ENCODE data around the gene DYNC2H1.

Gene DYNC2H1

DNA sequence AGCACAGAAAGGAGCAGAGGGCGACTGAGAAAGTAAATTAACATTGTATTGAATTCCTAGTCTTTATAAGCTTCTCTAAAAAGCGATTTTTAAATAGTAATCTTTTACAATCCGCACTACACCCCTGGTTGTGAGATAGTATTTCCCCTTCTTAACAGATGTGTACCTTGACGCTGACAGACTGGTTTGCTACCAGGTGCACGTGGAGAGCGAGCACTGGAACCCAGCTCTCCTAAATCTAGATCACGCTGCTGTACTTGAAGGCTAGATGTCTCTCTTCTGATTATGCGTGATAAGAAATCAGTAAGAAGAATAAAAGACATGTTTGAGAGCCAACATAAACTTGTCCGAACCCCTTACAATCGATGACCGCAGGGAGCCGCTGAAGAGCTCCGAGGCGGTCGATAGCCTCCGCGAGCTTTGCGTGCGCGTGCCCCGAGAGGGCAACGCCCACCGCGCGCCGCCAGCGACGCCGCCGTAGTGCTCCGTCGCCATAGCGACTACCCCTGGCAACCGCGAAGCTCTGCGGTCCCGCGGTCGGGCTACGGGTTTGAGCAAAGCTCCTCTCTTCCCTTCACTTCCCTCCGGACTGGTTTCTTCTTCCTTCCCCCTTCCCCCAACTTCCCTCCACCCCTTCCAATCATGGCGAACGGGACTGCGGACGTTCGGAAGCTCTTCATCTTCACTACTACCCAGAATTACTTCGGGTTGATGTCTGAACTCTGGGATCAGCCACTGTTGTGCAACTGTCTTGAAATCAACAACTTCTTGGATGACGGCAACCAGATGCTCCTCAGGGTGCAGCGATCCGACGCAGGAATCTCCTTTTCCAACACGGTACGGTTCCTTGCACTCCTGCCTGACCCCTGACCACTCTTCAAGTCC, at the start of gene DYNC2H1:
TSS of gene DYNC2H1 (plus strand) at position 494 of the 885 bp plus-strand sequence. CDS start at position 643, 149 bp downstream.
- Histone ChIP-seq H4K20me1 (no peaks in the 10 kb centered on the region), H3K27ac (peak within 1 kb of the TSS; percentile 49; the same call in 1 of the 2 replicates), H3K9ac (peak within 1 kb of the TSS; percentile 68), H3K36me3 (no peaks in the 10 kb centered on the region), H3K9me3 (no peaks in the 10 kb centered on the region), H3K27me3 (no peaks in the 10 kb centered on the region), H3K4me2 (peak within 1 kb of the TSS; percentile 86), H3K4me1 (peaks cover 16% of the 10 kb centered on the region), H3K4me3 (peak within 1 kb of the TSS; percentile 68)
- peak; percentile 87 for TF ChIP-seq Cebpa-rat (IDR thresholded peaks at IDR 0.05)

DNA sequence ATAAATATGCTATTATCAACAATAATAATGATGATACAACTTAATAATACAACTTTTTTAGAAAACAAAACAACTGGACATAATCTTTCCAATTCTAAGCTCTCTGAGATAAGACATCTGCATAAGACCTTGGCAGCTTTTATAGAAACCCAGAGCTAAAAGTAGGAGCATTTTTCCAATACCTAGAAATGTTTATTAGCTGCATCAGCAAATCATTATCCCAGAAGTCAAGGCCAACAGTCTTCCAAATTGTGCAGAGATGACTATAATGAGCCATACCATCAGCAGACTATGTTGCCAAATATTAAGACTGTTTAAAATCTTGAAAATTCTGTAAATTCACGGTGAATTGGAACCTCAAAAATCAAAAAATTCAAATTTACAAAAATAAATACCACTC, 47.6 kb upstream of the DYNC2H1 start:
- H3K36me3 ChIP-seq: peaks cover 67% of the 10 kb centered on the region
- TF ChIP-seq Cebpa-rat (IDR thresholded peaks at IDR 0.05): no peak
- H3K27ac ChIP-seq: no peak overlapping the region
- no peaks in the 10 kb centered on the region for H3K27me3 ChIP-seq
- no peaks in the 10 kb centered on the region for H3K9me3 ChIP-seq
- H3K4me2 ChIP-seq: no peak overlapping the region
- H4K20me1 ChIP-seq: no peaks in the 10 kb centered on the region
- H3K4me3 ChIP-seq: no peak overlapping the region
- peaks cover 8% of the 10 kb centered on the region for H3K4me1 ChIP-seq
- H3K9ac ChIP-seq: no peak overlapping the region

- Histone ChIP-seq H3K4me1 (peaks cover 36% of the 10 kb centered on the region), H3K27ac (no peak overlapping the region), H3K27me3 (no peaks in the 10 kb centered on the region), H3K4me2 (no peak overlapping the region), H3K4me3 (no peak overlapping the region), H3K36me3 (peaks cover 66% of the 10 kb centered on the region), H3K9ac (no peak overlapping the region), H3K9me3 (peaks cover 11% of the 10 kb centered on the region; the same call in 1 of the 2 replicates), H4K20me1 (peaks cover 15% of the 10 kb centered on the region)
- no peak for TF ChIP-seq Cebpa-rat (IDR thresholded peaks at IDR 0.05)
Measured at GRCh38 chr11:103067118-103067517, 42.1 kb upstream of the DYNC2H1 start.

DNA sequence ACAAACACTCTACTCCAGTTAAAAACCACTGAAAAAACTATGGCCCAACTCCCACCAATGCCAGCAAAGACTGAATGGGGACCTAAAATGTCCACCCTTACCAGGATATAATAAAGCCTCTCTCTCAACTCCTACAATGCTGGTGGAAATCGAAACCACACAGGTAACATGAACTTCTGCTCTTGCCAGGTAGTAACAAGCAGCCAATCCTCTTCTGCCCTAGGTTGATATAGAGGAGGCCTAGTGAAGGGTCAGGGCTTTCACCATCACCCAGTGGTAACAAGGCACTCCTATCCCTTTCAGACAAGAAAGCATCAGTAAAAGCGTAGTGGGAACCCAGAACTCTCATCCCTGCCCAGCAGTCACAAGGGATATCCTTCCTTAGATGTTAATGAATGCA, 39.9 kb upstream of the DYNC2H1 start:
- H3K9me3 ChIP-seq: peaks cover 17% of the 10 kb centered on the region
- H3K4me1 ChIP-seq: peaks cover 36% of the 10 kb centered on the region
- peaks cover 60% of the 10 kb centered on the region for H3K36me3 ChIP-seq
- peaks cover 23% of the 10 kb centered on the region for H4K20me1 ChIP-seq
- no peak for TF ChIP-seq Cebpa-rat (IDR thresholded peaks at IDR 0.05)
- no peak overlapping the region for H3K9ac ChIP-seq
- no peak overlapping the region for H3K4me3 ChIP-seq
- H3K27ac ChIP-seq: no peak overlapping the region
- no peaks in the 10 kb centered on the region for H3K27me3 ChIP-seq
- H3K4me2 ChIP-seq: no peak overlapping the region

DNA sequence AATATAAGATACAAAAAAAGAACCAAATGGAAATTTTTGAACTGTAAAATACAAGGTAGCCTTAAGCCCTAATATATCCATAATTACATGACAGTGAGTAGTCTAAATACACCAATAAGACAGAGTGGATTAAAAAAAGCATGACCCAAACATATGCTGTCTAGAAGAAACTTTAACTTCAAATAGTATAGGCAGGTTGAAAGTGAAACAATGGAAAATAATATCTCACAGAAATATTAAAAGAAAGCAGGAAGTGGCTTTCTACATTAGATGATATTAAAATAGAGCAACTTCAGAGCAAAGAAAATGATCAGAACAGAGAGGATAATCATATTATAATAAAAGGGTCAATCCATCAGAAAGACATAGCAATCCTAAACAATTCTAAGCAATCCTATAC, 39.1 kb upstream of the DYNC2H1 start:
- no peaks in the 10 kb centered on the region for H3K27me3 ChIP-seq
- H4K20me1 ChIP-seq: peaks cover 23% of the 10 kb centered on the region
- no peak overlapping the region for H3K27ac ChIP-seq
- H3K4me3 ChIP-seq: no peak overlapping the region
- H3K4me1 ChIP-seq: peaks cover 33% of the 10 kb centered on the region
- no peak overlapping the region for H3K9ac ChIP-seq
- peaks cover 60% of the 10 kb centered on the region for H3K36me3 ChIP-seq
- H3K9me3 ChIP-seq: peaks cover 18% of the 10 kb centered on the region
- H3K4me2 ChIP-seq: peak overlapping the region; percentile 12
- TF ChIP-seq Cebpa-rat (IDR thresholded peaks at IDR 0.05): no peak

GRCh38 chr11:103071008-103071407, 38.2 kb upstream of the DYNC2H1 start:
- Histone ChIP-seq H3K9ac (no peak overlapping the region), H3K4me2 (peak overlapping the region; percentile 12; the same call in 1 of the 2 replicates), H3K27ac (no peak overlapping the region), H3K9me3 (peaks cover 18% of the 10 kb centered on the region), H3K4me1 (peaks cover 28% of the 10 kb centered on the region), H4K20me1 (peaks cover 23% of the 10 kb centered on the region), H3K4me3 (no peak overlapping the region), H3K36me3 (peaks cover 61% of the 10 kb centered on the region), H3K27me3 (no peaks in the 10 kb centered on the region)
- no peak for TF ChIP-seq Cebpa-rat (IDR thresholded peaks at IDR 0.05)

- H3K4me1 ChIP-seq: no peaks in the 10 kb centered on the region
- H3K9ac ChIP-seq: no peak overlapping the region
- no peaks in the 10 kb centered on the region for H3K27me3 ChIP-seq
- no peak overlapping the region for H3K27ac ChIP-seq
- H4K20me1 ChIP-seq: peaks cover 26% of the 10 kb centered on the region
- peaks cover 7% of the 10 kb centered on the region for H3K9me3 ChIP-seq
- H3K4me2 ChIP-seq: no peak overlapping the region
- no peak for TF ChIP-seq Cebpa-rat (IDR thresholded peaks at IDR 0.05)
- H3K4me3 ChIP-seq: no peak overlapping the region
- H3K36me3 ChIP-seq: peaks cover 80% of the 10 kb centered on the region
Measured at GRCh38 chr11:103076361-103076760, 32.9 kb upstream of the DYNC2H1 start.

DNA sequence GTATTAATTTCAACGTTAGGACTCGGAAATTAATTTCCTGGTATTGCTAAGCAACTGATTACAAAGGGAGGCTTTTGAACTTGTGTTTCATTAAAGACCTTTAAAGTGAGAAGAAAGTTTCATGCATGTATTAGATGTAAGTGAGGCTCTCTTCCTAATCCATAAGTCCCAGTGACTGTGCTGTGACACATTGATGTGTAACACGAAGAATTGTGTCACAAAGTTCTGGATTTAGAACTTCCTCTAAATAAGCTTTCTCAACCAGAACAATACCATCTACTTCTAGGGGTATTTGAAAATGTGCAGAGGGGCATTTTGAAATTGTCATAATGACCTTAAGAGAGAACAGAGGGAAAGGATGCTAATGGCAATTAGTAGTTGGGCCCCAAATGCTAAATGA, 31.7 kb upstream of the DYNC2H1 start:
- Histone ChIP-seq H3K27me3 (no peaks in the 10 kb centered on the region), H3K27ac (no peak overlapping the region), H3K9me3 (peaks cover 7% of the 10 kb centered on the region), H4K20me1 (peaks cover 38% of the 10 kb centered on the region), H3K36me3 (peaks cover 88% of the 10 kb centered on the region), H3K9ac (no peak overlapping the region), H3K4me1 (no peaks in the 10 kb centered on the region), H3K4me2 (no peak overlapping the region), H3K4me3 (no peak overlapping the region)
- no peak for TF ChIP-seq Cebpa-rat (IDR thresholded peaks at IDR 0.05)

GRCh38 chr11:103078710-103079109, 30.5 kb upstream of the DYNC2H1 start:
- Histone ChIP-seq H3K27me3 (no peaks in the 10 kb centered on the region), H3K9me3 (peaks cover 7% of the 10 kb centered on the region), H3K27ac (no peak overlapping the region), H3K4me2 (no peak overlapping the region), H3K4me1 (no peaks in the 10 kb centered on the region), H3K4me3 (no peak overlapping the region), H3K36me3 (peaks cover 85% of the 10 kb centered on the region), H4K20me1 (peaks cover 46% of the 10 kb centered on the region), H3K9ac (no peak overlapping the region)
- no peak for TF ChIP-seq Cebpa-rat (IDR thresholded peaks at IDR 0.05)

DNA sequence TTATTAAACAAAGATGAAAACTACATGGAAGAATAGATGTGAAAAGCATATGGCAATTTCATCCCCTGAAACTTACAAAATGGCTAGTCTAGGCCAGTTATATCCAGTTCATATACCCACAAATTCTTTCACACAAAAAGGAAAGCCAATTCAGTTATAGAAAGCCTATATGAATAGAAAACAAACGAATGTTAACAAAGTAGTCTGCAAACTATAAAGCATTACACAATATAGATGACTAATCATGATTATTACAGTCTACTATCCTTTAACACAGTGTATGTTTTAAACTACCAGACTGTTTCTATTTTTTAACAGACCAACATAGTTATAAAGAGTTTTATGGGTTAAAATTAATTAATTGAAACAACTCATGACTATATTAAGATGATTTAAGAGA, 29.4 kb upstream of the DYNC2H1 start:
- Histone ChIP-seq H3K9me3 (no peaks in the 10 kb centered on the region), H3K4me2 (no peak overlapping the region), H3K4me3 (no peak overlapping the region), H3K27ac (no peak overlapping the region), H3K27me3 (no peaks in the 10 kb centered on the region), H3K4me1 (no peaks in the 10 kb centered on the region), H3K9ac (no peak overlapping the region), H3K36me3 (peaks cover 83% of the 10 kb centered on the region), H4K20me1 (peaks cover 53% of the 10 kb centered on the region)
- TF ChIP-seq Cebpa-rat (IDR thresholded peaks at IDR 0.05): no peak
